HCT116 (cell line): ENCODE data around the gene USP1. TPM values are rescaled to one million over a fixed set of nuclear protein-coding genes. Genes with fewer than 3 reads are reported as not detected.

Experiments used
- ATAC-seq: fragments of 200-7000 bp; cut with Tn5 transposase; 2 replicates; pipeline ENCODE4 v1.9.1; 2020; ENCODE audit warnings: mild to moderate bottlenecking, moderate library complexity
- BruUV-seq: library from RNA; stranded (reverse); fragments of 400-500 nt; replicated peaks from 2 replicates; lab custom pipeline; 2021; lab: Mats Ljungman, UMichigan
- CTCF ChIA-PET: fragments of 300-600 bp; sonication (Branson Sonifier 250); formaldehyde crosslinking; loops from one replicate; lab custom pipeline; 2021; ENCODE audit warnings: antibody characterized with exemption; lab: Charles Lee
- POLR2A ChIA-PET: fragments of 300-600, 350-600 bp; sonication (Branson Sonifier 250); formaldehyde crosslinking; loops from one replicate; lab custom pipeline; 2021; ENCODE audit warnings: antibody characterized with exemption; lab: Charles Lee
- RAD21 ChIA-PET, 2 experiments: fragments of 300-600 bp; sonication (Branson Sonifier 250); formaldehyde crosslinking; loops; one replicate each; lab custom pipeline; 2023; ENCODE audit warnings: low total read pairs in 2 of 2; ENCODE audit not compliant: uncharacterized antibody in 2 of 2, unreplicated experiment in 2 of 2, low non-redundant PET in 1 of 2; lab: Charles Lee
- DNase-seq: peaks from one replicate; pipeline ENCODE4 v3.0.0-alpha.2; 2010; ENCODE audit warnings: low read depth, low spot score
- H2AFZ ChIP-seq: fragments of 200-600 bp; shearing (Covaris generic), sonication (generic); 2 replicates; pipeline ENCODE4 v1.6.1; 2017; ENCODE audit warnings: low read depth, mixed run types, mixed read lengths, antibody characterized with exemption, low read length; ENCODE audit not compliant: poor library complexity, severe bottlenecking
- H3K27ac ChIP-seq: 2 replicates; pipeline ENCODE4 v1.5.1; 2012; ENCODE audit warnings: low read depth, low read length
- H3K27me3 ChIP-seq: fragments of 200-600 bp; sonication (generic); 2 replicates; pipeline ENCODE4 v1.6.1; 2016; ENCODE audit warnings: mixed run types, low read length, mixed read lengths; ENCODE audit not compliant: insufficient read depth
- H3K36me3 ChIP-seq, 2 experiments: fragments of 200-500 bp in 1 of 2; fragments of 200-600 bp in 1 of 2; sonication (Bioruptor generic) in 1 of 2; sonication (generic) in 1 of 2; 2 replicates each; pipeline versions ENCODE4 v1.5.1 to v1.6.1; 2014 to 2016; ENCODE audit warnings: low read length in 2 of 2, inconsistent platforms in 1 of 2, mixed read lengths in 1 of 2, mixed run types in 1 of 2; ENCODE audit not compliant: insufficient read depth in 2 of 2, control insufficient read depth in 1 of 2
- H3K4me1 ChIP-seq, 2 experiments: fragments of 200-600 bp in 1 of 2; sonication (generic) in 1 of 2; 2 replicates each; pipeline versions ENCODE4 v1.5.1 to v1.6.1; 2012 to 2017; ENCODE audit warnings: low read length in 2 of 2, inconsistent platforms in 1 of 2, mild to moderate bottlenecking in 1 of 2, mixed read lengths in 1 of 2, mixed run types in 1 of 2, moderate library complexity in 1 of 2; ENCODE audit not compliant: insufficient read depth in 2 of 2, control insufficient read depth in 1 of 2
- H3K4me2 ChIP-seq: fragments of 200-600 bp; sonication (generic); 2 replicates; pipeline ENCODE4 v1.6.1; 2017; ENCODE audit warnings: mixed run types, low read length, mixed read lengths
- H3K4me3 ChIP-seq, 2 experiments: fragments of 200-600 bp in 1 of 2; sonication (generic) in 1 of 2; replicated peaks in 1 of 2; 2 replicates each; pipeline ENCODE4 v1.5.1; 2011 to 2016; ENCODE audit warnings: low read length in 2 of 2, control low read depth in 1 of 2, low read depth in 1 of 2, mild to moderate bottlenecking in 1 of 2, mixed read lengths in 1 of 2, mixed run types in 1 of 2
- H3K79me2 ChIP-seq: fragments of 200-600 bp; sonication (generic); 2 replicates; pipeline ENCODE4 v1.6.1; 2017; ENCODE audit warnings: mild to moderate bottlenecking, mixed run types, low read length, moderate library complexity, mixed read lengths; ENCODE audit not compliant: insufficient read depth
- H3K9ac ChIP-seq: fragments of 200-600 bp; sonication (generic); 2 replicates; pipeline ENCODE4 v1.6.1; 2016; ENCODE audit warnings: low read length, mixed read lengths
- H3K9me2 ChIP-seq: fragments of 200-600 bp; sonication (generic), shearing (Covaris generic); 2 replicates; pipeline ENCODE4 v1.6.1; 2017; ENCODE audit warnings: mixed run types, mild to moderate bottlenecking, moderate library complexity; ENCODE audit not compliant: insufficient read depth
- H3K9me3 ChIP-seq, 2 experiments: fragments of 200-500 bp in 1 of 2; fragments of 200-600 bp in 1 of 2; sonication (Bioruptor generic) in 1 of 2; sonication (generic) in 1 of 2; 2 replicates each; pipeline ENCODE4 v1.6.1; 2014 to 2017; ENCODE audit warnings: low read length in 2 of 2, mixed read lengths in 2 of 2, inconsistent platforms in 1 of 2, low read depth in 1 of 2, mild to moderate bottlenecking in 1 of 2, mixed run types in 1 of 2, moderate library complexity in 1 of 2; ENCODE audit not compliant: control insufficient read depth in 1 of 2, insufficient read depth in 1 of 2
- H4K20me1 ChIP-seq: fragments of 200-600 bp; sonication (generic), shearing (Covaris generic); 2 replicates; pipeline ENCODE4 v1.6.1; 2017; ENCODE audit warnings: mixed run types, mild to moderate bottlenecking, moderate library complexity; ENCODE audit not compliant: insufficient read depth
- CBX3 ChIP-seq: IDR thresholded peaks from 2 replicates; pipeline ENCODE4 v1.6.1; 2012; ENCODE audit warnings: low read depth
- CTCF ChIP-seq, 3 experiments: fragments of 200-600 bp in 1 of 3; sonication (generic) in 1 of 3; IDR thresholded peaks in 2 of 3; conservative IDR thresholded peaks in 1 of 3; 2 replicates each; pipeline ENCODE4 v1.5.1; 2012 to 2017; ENCODE audit warnings: low read depth in 2 of 3, low read length in 2 of 3, antibody characterized with exemption in 1 of 3, borderline replicate concordance in 1 of 3, control low read depth in 1 of 3, mild to moderate bottlenecking in 1 of 3, mixed read lengths in 1 of 3, mixed run types in 1 of 3, moderate library complexity in 1 of 3; ENCODE audit not compliant: insufficient read depth in 1 of 3
- EGR1 ChIP-seq: IDR thresholded peaks from 2 replicates; pipeline ENCODE4 v1.6.1; 2012; ENCODE audit warnings: low read depth
- JUND ChIP-seq: IDR thresholded peaks from 2 replicates; pipeline ENCODE4 v1.6.1; 2012
- RAD21 ChIP-seq: IDR thresholded peaks from 2 replicates; pipeline ENCODE4 v1.6.1; 2012; ENCODE audit warnings: low read depth, mild to moderate bottlenecking
- REST ChIP-seq: IDR thresholded peaks from 2 replicates; pipeline ENCODE4 v1.6.1; 2012; ENCODE audit warnings: low read depth
- SP1 ChIP-seq: IDR thresholded peaks from 2 replicates; pipeline ENCODE4 v1.6.1; 2012; ENCODE audit warnings: low read depth
- YY1 ChIP-seq: IDR thresholded peaks from 2 replicates; pipeline ENCODE4 v1.6.1; 2011; ENCODE audit warnings: low read length, low read depth, moderate library complexity, mild to moderate bottlenecking; ENCODE audit not compliant: insufficient replicate concordance; ENCODE audit errors: extremely low read depth
- ZBTB33 ChIP-seq: IDR thresholded peaks from 2 replicates; pipeline ENCODE4 v1.6.1; 2011; ENCODE audit warnings: mild to moderate bottlenecking, low read length, moderate library complexity; ENCODE audit not compliant: insufficient replicate concordance; ENCODE audit errors: extremely low read depth
- ZNF274 ChIP-seq: fragments of 200-500 bp; sonication (Bioruptor generic); IDR thresholded peaks from 2 replicates; pipeline ENCODE4 v1.6.1; 2014; ENCODE audit warnings: mild to moderate bottlenecking, low read depth, low read length, inconsistent platforms
- intact Hi-C: fragments of 100-400 bp; cut with micrococcal nuclease; formaldehyde crosslinking; loops from 2 replicates; pipeline ENCODE4 v1.10.0; 2022
- total RNA-seq: library from RNA; stranded (reverse); gene quantifications from one replicate; pipeline ENCODE4 v1.2.1, GENCODE V29; 2021; ENCODE audit not compliant: unreplicated experiment

USP1 gene
- total RNA-seq, 1 experiment from 2014 or later: 37.8 TPM

- TF ChIP-seq CBX3 (no peak), SP1 (no peak), RAD21 (peak; percentile 44), YY1 (no peak), ZNF274 (no peak), JUND (no peak), ZBTB33 (no peak), EGR1 (no peak), CTCF (IDR thresholded peaks at IDR 0.05 in 2 of 3, conservative IDR thresholded peaks at IDR 0.05 in 1 of 3; ENCODE audit: borderline replicate concordance in 1 of 3, insufficient read depth in 1 of 3, low read depth in 2 of 3, low read length in 2 of 3) (peak in 2 of 3 experiments; percentile 5 to 24; a peak in 2 of 6 replicates), REST (no peak)
- no peak overlapping the region for H3K27ac ChIP-seq
- no peaks in the 10 kb centered on the region for H3K36me3 ChIP-seq
- POLR2A ChIA-PET: no interaction called here
- peaks cover 6 to 21% of the 10 kb centered on the region in 2 experiments; a peak in 3 of 4 replicates for H3K4me1 ChIP-seq
- no peak for ATAC-seq
- BruUV-seq: no TSS peak
- H3K79me2 ChIP-seq: peaks cover 30% of the 10 kb centered on the region
- CTCF ChIA-PET: no interaction called here
- peak overlapping the region; percentile 80; the same call in 1 of the 2 replicates for H3K4me2 ChIP-seq
- H3K9ac ChIP-seq: no peak overlapping the region
- H3K27me3 ChIP-seq: no peaks in the 10 kb centered on the region
- no peaks in the 10 kb centered on the region for H4K20me1 ChIP-seq
- RAD21 ChIA-PET: no interaction called here
- DNase-seq: no peak
- no peaks in the 10 kb centered on the region for H3K9me2 ChIP-seq
- H2AFZ ChIP-seq: no peak overlapping the region
- H3K9me3 ChIP-seq: no peaks in the 10 kb centered on the region
- intact Hi-C loops: no loop called here
- H3K4me3 ChIP-seq: no peak overlapping the region
These were observed 2.8 kb upstream of the USP1 start for GRCh38 chr1:62433861-62434617.
